ENCODE measurements around the gene MPG. TPM values are rescaled to one million over a fixed set of nuclear protein-coding genes. Genes with fewer than 3 reads are reported as not detected.
"Not testable (repeated sequence)": the region's sequence is repeated elsewhere in the genome, so short reads cannot be mapped to it uniquely, and the experiment has no call there.

The MPG gene
- total and polyA plus RNA-seq, 2 experiments from 2014 or later, result 38.0 to 91.1 TPM

DNA sequence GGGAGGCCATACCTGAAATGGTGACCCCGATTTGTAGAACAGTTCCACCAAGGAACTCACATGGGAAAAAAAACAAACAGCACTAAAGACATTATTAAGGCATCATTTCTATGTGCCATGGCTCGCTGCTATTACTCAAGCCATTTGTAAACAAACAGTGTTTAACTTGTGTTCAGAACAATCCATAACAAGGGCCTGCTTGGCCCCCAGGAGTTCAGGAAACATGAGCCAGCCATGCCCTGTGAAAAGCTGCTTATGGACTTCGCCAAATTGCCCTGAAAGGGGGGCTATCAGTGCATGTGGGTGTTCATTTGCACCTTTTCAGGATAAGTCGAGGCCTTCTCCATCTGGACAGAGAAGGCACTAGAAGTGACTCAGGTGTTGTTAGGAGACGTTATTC lies 32.6 kb upstream of the MPG start (continued):
- TF ChIP-seq, protein P1, sequence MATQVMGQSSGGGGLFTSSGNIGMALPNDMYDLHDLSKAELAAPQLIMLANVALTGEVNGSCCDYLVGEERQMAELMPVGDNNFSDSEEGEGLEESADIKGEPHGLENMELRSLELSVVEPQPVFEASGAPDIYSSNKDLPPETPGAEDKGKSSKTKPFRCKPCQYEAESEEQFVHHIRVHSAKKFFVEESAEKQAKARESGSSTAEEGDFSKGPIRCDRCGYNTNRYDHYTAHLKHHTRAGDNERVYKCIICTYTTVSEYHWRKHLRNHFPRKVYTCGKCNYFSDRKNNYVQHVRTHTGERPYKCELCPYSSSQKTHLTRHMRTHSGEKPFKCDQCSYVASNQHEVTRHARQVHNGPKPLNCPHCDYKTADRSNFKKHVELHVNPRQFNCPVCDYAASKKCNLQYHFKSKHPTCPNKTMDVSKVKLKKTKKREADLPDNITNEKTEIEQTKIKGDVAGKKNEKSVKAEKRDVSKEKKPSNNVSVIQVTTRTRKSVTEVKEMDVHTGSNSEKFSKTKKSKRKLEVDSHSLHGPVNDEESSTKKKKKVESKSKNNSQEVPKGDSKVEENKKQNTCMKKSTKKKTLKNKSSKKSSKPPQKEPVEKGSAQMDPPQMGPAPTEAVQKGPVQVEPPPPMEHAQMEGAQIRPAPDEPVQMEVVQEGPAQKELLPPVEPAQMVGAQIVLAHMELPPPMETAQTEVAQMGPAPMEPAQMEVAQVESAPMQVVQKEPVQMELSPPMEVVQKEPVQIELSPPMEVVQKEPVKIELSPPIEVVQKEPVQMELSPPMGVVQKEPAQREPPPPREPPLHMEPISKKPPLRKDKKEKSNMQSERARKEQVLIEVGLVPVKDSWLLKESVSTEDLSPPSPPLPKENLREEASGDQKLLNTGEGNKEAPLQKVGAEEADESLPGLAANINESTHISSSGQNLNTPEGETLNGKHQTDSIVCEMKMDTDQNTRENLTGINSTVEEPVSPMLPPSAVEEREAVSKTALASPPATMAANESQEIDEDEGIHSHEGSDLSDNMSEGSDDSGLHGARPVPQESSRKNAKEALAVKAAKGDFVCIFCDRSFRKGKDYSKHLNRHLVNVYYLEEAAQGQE (IDR thresholded peaks at IDR 0.05; ENCODE audit: unreplicated experiment), result no peak
- no peak for TF ChIP-seq CREB1 (CRISPR knock-in tag; IDR thresholded peaks at IDR 0.05; ENCODE audit: low read depth)
- TF ChIP-seq, protein P2, sequence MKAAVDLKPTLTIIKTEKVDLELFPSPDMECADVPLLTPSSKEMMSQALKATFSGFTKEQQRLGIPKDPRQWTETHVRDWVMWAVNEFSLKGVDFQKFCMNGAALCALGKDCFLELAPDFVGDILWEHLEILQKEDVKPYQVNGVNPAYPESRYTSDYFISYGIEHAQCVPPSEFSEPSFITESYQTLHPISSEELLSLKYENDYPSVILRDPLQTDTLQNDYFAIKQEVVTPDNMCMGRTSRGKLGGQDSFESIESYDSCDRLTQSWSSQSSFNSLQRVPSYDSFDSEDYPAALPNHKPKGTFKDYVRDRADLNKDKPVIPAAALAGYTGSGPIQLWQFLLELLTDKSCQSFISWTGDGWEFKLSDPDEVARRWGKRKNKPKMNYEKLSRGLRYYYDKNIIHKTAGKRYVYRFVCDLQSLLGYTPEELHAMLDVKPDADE (IDR thresholded peaks at IDR 0.05), result no peak
- TF ChIP-seq EZH2phosphoT487 (IDR thresholded peaks at IDR 0.05; ENCODE audit: unreplicated experiment), result no peak

- H3K36me3 Mint-ChIP-seq (ENCODE audit: low read depth), result peaks cover 94% of the 10 kb centered on the region
- H3K27ac ChIP-seq (ENCODE audit: low read depth); H3K27me3 ChIP-seq (ENCODE audit: insufficient read depth); DNase-seq (ENCODE audit: low spot score); H3K4me3 Mint-ChIP-seq; H3K4me2 ChIP-seq; H3K27me3 Mint-ChIP-seq (ENCODE audit: insufficient read depth, low read depth, poor library complexity); H3K27ac Mint-ChIP-seq; H2AFZ ChIP-seq; H3K9me3 Mint-ChIP-seq; H3K4me1 ChIP-seq (ENCODE audit: insufficient read depth); H3K4me3 ChIP-seq; H3K4me1 Mint-ChIP-seq; H3K9me2 ChIP-seq (ENCODE audit: insufficient read depth); ATAC-seq: not testable (repeated sequence)
- Histone ChIP-seq H3K79me2 (replicated peaks; ENCODE audit: insufficient read depth) (peaks cover 36% of the 10 kb centered on the region), H3K36me3 (ENCODE audit: insufficient read depth) (peaks cover 60% of the 10 kb centered on the region), H4K20me1 (replicated peaks; ENCODE audit: insufficient read depth) (peaks cover 24% of the 10 kb centered on the region), H3F3A (replicated peaks; ENCODE audit: low read depth) (0 out of 2 replicates have a peak, but pooled peaks cover 11% of the 10 kb centered on the region)
These were observed 31.5 kb upstream of the MPG start for GRCh38 chr16:46510-46909.

GRCh38 chr16:47234-47633 lies 30.8 kb upstream of the MPG start:
- Mint-ChIP-seq H3K27me3 (ENCODE audit: insufficient read depth, low read depth, poor library complexity) (peaks cover 4% of the 10 kb centered on the region), H3K36me3 (ENCODE audit: low read depth) (peaks cover 93% of the 10 kb centered on the region), H3K4me3 (no peak overlapping the region), H3K9me3 (no peaks in the 10 kb centered on the region), H3K4me1 (peaks cover 3% of the 10 kb centered on the region; the same call in 2 of the 3 replicates), H3K27ac (no peak overlapping the region)
- Histone ChIP-seq H3F3A (replicated peaks; ENCODE audit: low read depth) (0 out of 2 replicates have a peak, but pooled peaks cover 11% of the 10 kb centered on the region), H3K4me3 (no peak overlapping the region), H3K27ac (ENCODE audit: low read depth) (no peak overlapping the region), H3K4me1 (ENCODE audit: insufficient read depth) (peaks cover 6% of the 10 kb centered on the region; the same call in 1 of the 2 replicates), H4K20me1 (replicated peaks; ENCODE audit: insufficient read depth) (peaks cover 24% of the 10 kb centered on the region), H3K79me2 (replicated peaks; ENCODE audit: insufficient read depth) (peaks cover 44% of the 10 kb centered on the region), H2AFZ (no peak overlapping the region), H3K27me3 (ENCODE audit: insufficient read depth) (no peaks in the 10 kb centered on the region), H3K4me2 (no peak overlapping the region), H3K36me3 (ENCODE audit: insufficient read depth) (peaks cover 62% of the 10 kb centered on the region), H3K9me2 (ENCODE audit: insufficient read depth) (no peaks in the 10 kb centered on the region)
- DNase-seq (ENCODE audit: low spot score) (no peak), ATAC-seq (no peak)
- TF ChIP-seq, protein P3, sequence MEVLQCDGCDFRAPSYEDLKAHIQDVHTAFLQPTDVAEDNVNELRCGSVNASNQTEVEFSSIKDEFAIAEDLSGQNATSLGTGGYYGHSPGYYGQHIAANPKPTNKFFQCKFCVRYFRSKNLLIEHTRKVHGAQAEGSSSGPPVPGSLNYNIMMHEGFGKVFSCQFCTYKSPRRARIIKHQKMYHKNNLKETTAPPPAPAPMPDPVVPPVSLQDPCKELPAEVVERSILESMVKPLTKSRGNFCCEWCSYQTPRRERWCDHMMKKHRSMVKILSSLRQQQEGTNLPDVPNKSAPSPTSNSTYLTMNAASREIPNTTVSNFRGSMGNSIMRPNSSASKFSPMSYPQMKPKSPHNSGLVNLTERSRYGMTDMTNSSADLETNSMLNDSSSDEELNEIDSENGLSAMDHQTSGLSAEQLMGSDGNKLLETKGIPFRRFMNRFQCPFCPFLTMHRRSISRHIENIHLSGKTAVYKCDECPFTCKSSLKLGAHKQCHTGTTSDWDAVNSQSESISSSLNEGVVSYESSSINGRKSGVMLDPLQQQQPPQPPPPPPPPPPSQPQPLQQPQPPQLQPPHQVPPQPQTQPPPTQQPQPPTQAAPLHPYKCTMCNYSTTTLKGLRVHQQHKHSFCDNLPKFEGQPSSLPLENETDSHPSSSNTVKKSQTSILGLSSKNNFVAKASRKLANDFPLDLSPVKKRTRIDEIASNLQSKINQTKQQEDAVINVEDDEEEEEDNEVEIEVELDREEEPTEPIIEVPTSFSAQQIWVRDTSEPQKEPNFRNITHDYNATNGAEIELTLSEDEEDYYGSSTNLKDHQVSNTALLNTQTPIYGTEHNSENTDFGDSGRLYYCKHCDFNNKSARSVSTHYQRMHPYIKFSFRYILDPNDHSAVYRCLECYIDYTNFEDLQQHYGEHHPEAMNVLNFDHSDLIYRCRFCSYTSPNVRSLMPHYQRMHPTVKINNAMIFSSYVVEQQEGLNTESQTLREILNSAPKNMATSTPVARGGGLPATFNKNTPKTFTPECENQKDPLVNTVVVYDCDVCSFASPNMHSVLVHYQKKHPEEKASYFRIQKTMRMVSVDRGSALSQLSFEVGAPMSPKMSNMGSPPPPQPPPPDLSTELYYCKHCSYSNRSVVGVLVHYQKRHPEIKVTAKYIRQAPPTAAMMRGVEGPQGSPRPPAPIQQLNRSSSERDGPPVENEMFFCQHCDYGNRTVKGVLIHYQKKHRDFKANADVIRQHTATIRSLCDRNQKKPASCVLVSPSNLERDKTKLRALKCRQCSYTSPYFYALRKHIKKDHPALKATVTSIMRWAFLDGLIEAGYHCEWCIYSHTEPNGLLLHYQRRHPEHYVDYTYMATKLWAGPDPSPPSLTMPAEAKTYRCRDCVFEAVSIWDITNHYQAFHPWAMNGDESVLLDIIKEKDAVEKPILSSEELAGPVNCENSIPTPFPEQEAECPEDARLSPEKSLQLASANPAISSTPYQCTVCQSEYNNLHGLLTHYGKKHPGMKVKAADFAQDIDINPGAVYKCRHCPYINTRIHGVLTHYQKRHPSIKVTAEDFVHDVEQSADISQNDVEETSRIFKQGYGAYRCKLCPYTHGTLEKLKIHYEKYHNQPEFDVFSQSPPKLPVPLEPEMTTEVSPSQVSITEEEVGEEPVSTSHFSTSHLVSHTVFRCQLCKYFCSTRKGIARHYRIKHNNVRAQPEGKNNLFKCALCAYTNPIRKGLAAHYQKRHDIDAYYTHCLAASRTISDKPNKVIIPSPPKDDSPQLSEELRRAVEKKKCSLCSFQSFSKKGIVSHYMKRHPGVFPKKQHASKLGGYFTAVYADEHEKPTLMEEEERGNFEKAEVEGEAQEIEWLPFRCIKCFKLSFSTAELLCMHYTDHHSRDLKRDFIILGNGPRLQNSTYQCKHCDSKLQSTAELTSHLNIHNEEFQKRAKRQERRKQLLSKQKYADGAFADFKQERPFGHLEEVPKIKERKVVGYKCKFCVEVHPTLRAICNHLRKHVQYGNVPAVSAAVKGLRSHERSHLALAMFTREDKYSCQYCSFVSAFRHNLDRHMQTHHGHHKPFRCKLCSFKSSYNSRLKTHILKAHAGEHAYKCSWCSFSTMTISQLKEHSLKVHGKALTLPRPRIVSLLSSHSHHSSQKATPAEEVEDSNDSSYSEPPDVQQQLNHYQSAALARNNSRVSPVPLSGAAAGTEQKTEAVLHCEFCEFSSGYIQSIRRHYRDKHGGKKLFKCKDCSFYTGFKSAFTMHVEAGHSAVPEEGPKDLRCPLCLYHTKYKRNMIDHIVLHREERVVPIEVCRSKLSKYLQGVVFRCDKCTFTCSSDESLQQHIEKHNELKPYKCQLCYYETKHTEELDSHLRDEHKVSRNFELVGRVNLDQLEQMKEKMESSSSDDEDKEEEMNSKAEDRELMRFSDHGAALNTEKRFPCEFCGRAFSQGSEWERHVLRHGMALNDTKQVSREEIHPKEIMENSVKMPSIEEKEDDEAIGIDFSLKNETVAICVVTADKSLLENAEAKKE (CRISPR knock-in tag; IDR thresholded peaks at IDR 0.05), result no peak
- TF ChIP-seq STAT1 (IDR thresholded peaks at IDR 0.05; ENCODE audit: unreplicated experiment) (no peak), EZH2phosphoT487 (IDR thresholded peaks at IDR 0.05; ENCODE audit: unreplicated experiment) (no peak), CREB1 (CRISPR knock-in tag; IDR thresholded peaks at IDR 0.05; ENCODE audit: low read depth) (no peak), EZH2 (IDR thresholded peaks at IDR 0.05; ENCODE audit: low read depth, unreplicated experiment) (no peak)
- TF ChIP-seq, protein P2 (IDR thresholded peaks at IDR 0.05), result no peak

All from GM23338 (cell line).